GM19023 (cell line): ENCODE results near the gene ANKH.
A peak's percentile ranks its signal among the peaks of the same experiment; 100 is the strongest.
"Not testable (repeated sequence)": the region's sequence is repeated elsewhere in the genome, so short reads cannot be mapped to it uniquely, and the experiment has no call there.

Experiments used
- ATAC-seq: cut with Tn5 transposase; IDR thresholded peaks from one replicate; pipeline ENCODE4 v1.9.1; 2021; ENCODE audit warnings: mild to moderate bottlenecking, moderate library complexity; ENCODE audit not compliant: unreplicated experiment

ANKH gene

DNA sequence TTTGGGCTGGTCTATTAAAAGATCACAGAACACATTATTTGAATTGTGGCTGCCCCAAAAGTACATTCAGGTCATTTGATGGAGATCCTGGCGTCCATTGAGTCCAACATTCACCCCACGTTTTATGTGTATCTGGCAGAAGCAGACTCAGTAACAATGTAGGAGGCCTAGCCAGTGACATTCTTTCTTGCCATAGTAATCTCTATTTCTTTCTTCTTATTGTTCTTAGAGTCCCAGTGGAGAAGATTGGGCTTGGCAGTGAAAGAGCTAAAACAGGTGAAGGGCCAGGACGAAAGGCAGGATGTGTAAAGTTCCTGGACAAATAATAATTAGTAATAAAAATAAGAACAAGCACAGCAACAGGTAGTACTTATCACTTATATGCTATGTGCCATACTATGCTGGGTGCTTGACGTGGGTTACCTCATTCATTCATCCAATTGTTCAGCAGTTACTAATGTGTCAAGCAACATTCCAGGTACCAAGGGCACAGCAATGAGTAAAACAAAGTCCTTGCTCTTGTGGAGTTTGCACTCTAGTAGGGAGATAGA is 12.6 kb upstream of the ANKH start:
- ATAC-seq: no peak

DNA sequence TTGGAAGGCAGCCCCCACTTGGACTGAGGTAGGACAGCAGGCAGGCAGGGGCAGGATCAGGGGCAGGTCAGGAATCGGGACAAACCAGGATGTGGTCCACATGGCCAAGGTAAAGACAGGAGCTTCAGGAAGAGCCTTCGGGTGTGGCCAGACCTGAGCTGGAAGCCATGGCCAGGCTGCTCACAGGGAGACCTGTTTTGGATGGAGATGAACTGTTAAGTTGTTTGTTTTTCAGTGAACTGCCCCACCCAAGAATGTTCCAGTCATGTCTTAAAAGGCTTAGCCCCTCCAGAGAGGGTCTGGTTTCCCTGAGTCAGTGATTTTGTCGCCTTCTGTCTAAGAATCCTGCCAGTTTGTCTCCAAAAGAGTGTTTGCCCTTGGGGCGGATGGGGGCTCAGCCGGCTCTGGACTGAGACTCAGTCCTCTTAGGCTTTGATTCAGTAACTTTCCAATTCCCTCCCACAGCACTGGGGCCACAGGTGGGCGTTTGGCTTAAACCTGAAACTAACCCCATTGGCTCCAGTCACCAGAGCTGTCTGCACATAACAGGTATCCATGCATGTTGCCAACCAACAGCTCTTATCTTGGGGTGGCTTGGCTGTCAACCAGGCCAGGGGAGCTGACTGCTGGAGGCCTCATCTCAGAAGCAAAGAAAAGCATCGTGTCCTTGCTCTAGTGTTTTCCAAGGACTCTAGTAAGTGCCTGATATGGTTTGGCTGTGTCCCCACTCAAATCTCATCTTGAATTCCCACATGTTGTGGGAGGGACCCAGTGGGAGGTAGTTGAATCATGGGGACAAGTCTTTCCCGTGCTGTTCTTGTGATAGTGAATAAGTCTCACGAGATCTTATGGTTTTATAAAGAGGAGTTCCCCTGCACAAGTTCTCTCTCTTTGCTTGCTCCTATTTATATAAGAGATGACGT is 11.3 kb upstream of the ANKH start:
- ATAC-seq: no peak

GRCh38 chr5:14881826-14882225 is 10.2 kb upstream of the ANKH start:
- ATAC-seq: no peak

- no peak for ATAC-seq
Observed at GRCh38 chr5:14880688-14881087, 9.1 kb upstream of the ANKH start.

GRCh38 chr5:14879937-14880589 is 8.5 kb upstream of the ANKH start:
- no peak for ATAC-seq

DNA sequence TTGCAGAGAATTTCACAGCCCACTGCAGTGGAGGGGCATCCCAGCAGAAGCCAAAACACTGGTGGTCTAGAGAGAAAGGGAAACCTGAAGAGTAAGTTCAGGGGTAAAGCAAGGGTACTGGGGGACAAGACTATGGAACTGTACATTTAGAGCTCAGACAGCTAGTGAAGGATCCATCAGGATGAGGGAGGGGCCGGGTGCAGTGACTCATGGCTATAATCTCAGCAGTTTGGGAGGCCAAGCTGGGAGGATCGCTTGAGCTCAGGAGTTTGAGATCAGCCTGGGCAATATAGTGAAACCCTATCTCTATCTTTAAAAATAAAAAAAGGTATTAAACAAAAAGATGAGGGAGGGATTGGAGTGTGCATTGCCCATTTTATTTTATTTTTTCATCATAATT is 7.8 kb upstream of the ANKH start:
- ATAC-seq: no peak

DNA sequence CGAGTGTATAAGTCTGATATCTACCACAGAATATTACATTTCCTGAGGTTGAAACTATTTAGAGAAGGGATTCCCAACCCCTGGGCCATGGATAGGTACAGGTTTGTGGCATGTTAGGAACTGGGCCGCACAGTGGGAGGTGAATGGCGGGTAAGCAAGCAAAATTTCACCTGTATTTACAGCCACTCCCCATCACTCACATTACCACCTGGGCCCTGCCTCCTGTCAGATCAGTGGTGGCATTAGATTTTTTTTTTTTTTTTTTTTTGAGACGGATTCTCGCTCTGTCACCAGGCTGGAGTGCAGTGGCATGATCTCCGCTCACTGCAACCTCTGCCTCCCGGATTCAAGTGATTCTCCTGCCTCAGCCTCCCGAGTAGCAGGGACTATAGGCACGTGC is 6.6 kb upstream of the ANKH start:
- ATAC-seq: not testable (repeated sequence)

GRCh38 chr5:14876095-14876494 is 4.5 kb upstream of the ANKH start:
- ATAC-seq: no peak

- no peak for ATAC-seq
Observed at GRCh38 chr5:14873790-14874189, 2.2 kb upstream of the ANKH start.

- ATAC-seq: no peak
Observed at GRCh38 chr5:14873093-14873492, 1.5 kb upstream of the ANKH start.

DNA sequence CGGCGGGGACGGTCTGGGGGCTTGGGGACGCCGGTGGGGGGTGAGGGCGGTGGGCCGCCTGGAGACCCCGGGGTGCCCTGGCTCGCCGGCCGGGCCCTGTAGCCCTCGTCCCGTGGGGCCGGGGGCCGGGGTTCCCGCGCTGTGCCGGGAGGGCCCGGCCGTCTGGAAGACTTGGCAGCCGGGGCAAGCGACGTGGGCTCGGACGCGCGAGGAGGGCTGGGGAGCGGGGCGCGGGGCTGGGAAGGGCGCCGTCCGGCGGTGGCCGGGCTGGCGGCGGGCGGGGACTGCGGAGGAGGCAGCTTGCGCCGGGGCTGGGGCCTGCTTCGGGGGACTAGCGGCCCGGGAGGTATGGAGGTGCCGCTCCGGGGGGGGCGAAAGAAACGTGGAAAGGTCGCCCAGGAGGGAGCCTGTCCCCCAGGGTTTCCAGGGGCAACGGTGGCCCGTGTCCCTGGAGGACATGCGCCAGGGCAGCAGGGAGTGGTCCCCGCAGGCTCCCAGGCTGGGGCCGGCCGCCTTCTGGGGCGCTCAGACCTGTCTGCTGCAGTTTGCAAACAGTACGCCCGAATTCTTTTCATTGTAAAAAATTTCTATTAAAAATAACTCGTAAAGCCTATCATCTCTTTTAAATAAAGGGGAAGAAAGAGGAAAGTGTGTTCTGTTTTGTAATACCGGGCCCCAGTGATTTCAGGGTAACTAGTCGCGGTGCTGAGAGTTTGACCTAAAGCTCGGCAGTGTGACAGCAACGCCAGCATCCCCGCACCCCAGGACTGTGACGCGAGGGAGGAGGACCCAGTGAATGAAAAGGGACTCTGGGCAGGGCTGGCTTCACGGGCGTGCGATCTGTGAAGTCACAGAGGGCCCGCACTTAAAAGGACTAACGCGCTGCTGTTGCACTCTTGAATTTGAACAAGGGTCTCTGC is 752 bp upstream of the ANKH start:
- ATAC-seq: peak; percentile 46

- ATAC-seq: no peak
Observed at GRCh38 chr5:14870337-14871213, 1.0 kb downstream of the ANKH start.

DNA sequence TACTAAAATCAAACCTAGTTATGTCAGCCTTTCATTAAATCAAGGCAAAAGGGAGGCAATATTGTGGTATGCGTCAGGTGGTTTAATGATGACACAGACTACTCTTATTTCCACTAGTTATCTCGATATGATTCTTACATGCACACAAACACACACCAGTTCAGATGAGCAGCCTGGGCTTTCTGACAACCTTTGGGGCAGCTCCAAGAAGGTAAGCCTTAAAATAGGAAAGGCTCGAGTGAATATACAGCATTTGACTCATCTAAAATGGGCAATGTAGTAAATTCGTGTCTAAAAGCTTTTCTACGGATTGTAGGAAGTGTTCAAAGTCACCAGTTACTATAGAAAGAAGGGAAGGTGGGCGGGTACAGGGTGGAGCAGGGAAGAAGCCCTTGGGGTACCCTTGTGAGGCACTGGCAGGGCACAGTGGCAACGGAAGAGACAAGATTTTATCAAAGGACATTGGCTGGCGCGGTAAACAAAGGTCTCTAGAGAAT is 1.9 kb downstream of the ANKH start:
- no peak for ATAC-seq

- no peak for ATAC-seq
Observed at GRCh38 chr5:14869233-14869632, 2.3 kb downstream of the ANKH start.

GRCh38 chr5:14868771-14869170 is 2.8 kb downstream of the ANKH start:
- no peak for ATAC-seq

GRCh38 chr5:14864181-14864812 is 7.3 kb downstream of the ANKH start:
- no peak for ATAC-seq

- ATAC-seq: no peak
Observed at GRCh38 chr5:14863105-14863504, 8.5 kb downstream of the ANKH start.

GRCh38 chr5:14861123-14861765 is 10.3 kb downstream of the ANKH start:
- no peak for ATAC-seq

GRCh38 chr5:14859980-14860379 is 11.6 kb downstream of the ANKH start:
- no peak for ATAC-seq
